BLaER1 (cell line): ENCODE data around the gene NUP210L.

Experiments
- H3K27ac ChIP-seq: shearing (Covaris generic); formaldehyde crosslinking; 2 replicates; pipeline ENCODE4 v1.8.1; 2022
- H3K27me3 ChIP-seq: shearing (Covaris generic); formaldehyde crosslinking; 2 replicates; pipeline ENCODE4 v1.8.1; 2022
- H3K36me3 ChIP-seq: shearing (Covaris generic); formaldehyde crosslinking; 2 replicates; pipeline ENCODE4 v1.8.1; 2022
- H3K4me1 ChIP-seq: shearing (Covaris generic); formaldehyde crosslinking; 2 replicates; pipeline ENCODE4 v1.8.1; 2022
- H3K4me2 ChIP-seq: shearing (Covaris generic); formaldehyde crosslinking; 2 replicates; pipeline ENCODE4 v1.8.1; 2022
- H3K4me3 ChIP-seq: shearing (Covaris generic); formaldehyde crosslinking; 2 replicates; pipeline ENCODE4 v1.8.1; 2022
- H3K9ac ChIP-seq: shearing (Covaris generic); formaldehyde crosslinking; 2 replicates; pipeline ENCODE4 v1.8.1; 2022
- H3K9me3 ChIP-seq: shearing (Covaris generic); formaldehyde crosslinking; 2 replicates; pipeline ENCODE4 v1.8.1; 2022
- H4K20me1 ChIP-seq: shearing (Covaris generic); formaldehyde crosslinking; 2 replicates; pipeline ENCODE4 v1.8.1; 2022
- Cebpa-rat ChIP-seq: shearing (Covaris generic); IDR thresholded peaks from 2 replicates; pipeline ENCODE4 v1.8.1; 2022

NUP210L gene

GRCh38 chr1:153962088-153963029 lies 192.5 kb downstream of the NUP210L start:
- Histone ChIP-seq H4K20me1 (peaks cover 8% of the 10 kb centered on the region), H3K4me2 (peak overlapping the region; percentile 100), H3K27ac (peak overlapping the region; percentile 78), H3K4me3 (peak overlapping the region; percentile 80), H3K9ac (peak overlapping the region; percentile 89), H3K4me1 (peaks cover 72% of the 10 kb centered on the region), H3K27me3 (no peaks in the 10 kb centered on the region), H3K9me3 (no peaks in the 10 kb centered on the region), H3K36me3 (peaks cover 19% of the 10 kb centered on the region)
- no peak for TF ChIP-seq Cebpa-rat

- Histone ChIP-seq H3K4me2 (peak overlapping the region; percentile 100), H3K36me3 (peaks cover 19% of the 10 kb centered on the region), H4K20me1 (peaks cover 17% of the 10 kb centered on the region), H3K4me3 (peak overlapping the region; percentile 80), H3K4me1 (peaks cover 80% of the 10 kb centered on the region), H3K27me3 (no peaks in the 10 kb centered on the region), H3K27ac (peak overlapping the region; percentile 78), H3K9ac (peak overlapping the region; percentile 89), H3K9me3 (no peaks in the 10 kb centered on the region)
- no peak for TF ChIP-seq Cebpa-rat
These were observed 193.5 kb downstream of the NUP210L start for GRCh38 chr1:153961421-153961820.

- no peak overlapping the region for H3K4me3 ChIP-seq
- H3K9me3 ChIP-seq, result no peaks in the 10 kb centered on the region
- peaks cover 30% of the 10 kb centered on the region for H4K20me1 ChIP-seq
- H3K36me3 ChIP-seq, result peaks cover 21% of the 10 kb centered on the region
- peaks cover 80% of the 10 kb centered on the region for H3K4me1 ChIP-seq
- no peak for TF ChIP-seq Cebpa-rat
- H3K4me2 ChIP-seq, result 0 out of 2 replicates have a peak overlapping the region, but pooled peaks have one; percentile 74
- H3K27ac ChIP-seq, result peak overlapping the region; percentile 78; the same call in 1 of the 2 replicates
- H3K27me3 ChIP-seq, result no peaks in the 10 kb centered on the region
- peak overlapping the region; percentile 45 for H3K9ac ChIP-seq
These were observed 194.7 kb downstream of the NUP210L start for GRCh38 chr1:153960206-153960605.

- Histone ChIP-seq H3K4me3 (no peak overlapping the region), H3K4me1 (peaks cover 79% of the 10 kb centered on the region), H3K36me3 (peaks cover 29% of the 10 kb centered on the region), H3K4me2 (peak overlapping the region; percentile 74), H3K9me3 (no peaks in the 10 kb centered on the region), H3K27ac (peak overlapping the region; percentile 83; the same call in 1 of the 2 replicates), H4K20me1 (peaks cover 37% of the 10 kb centered on the region), H3K27me3 (no peaks in the 10 kb centered on the region), H3K9ac (peak overlapping the region; percentile 45)
- no peak for TF ChIP-seq Cebpa-rat
These were observed 195.4 kb downstream of the NUP210L start for GRCh38 chr1:153959454-153959853.

GRCh38 chr1:153958961-153959260 lies 196.0 kb downstream of the NUP210L start:
- peaks cover 74% of the 10 kb centered on the region for H3K4me1 ChIP-seq
- H3K9me3 ChIP-seq, result no peaks in the 10 kb centered on the region
- peak overlapping the region; percentile 79 for H3K4me3 ChIP-seq
- H3K4me2 ChIP-seq, result peak overlapping the region; percentile 74
- H3K27me3 ChIP-seq, result no peaks in the 10 kb centered on the region
- TF ChIP-seq Cebpa-rat, result no peak
- H3K9ac ChIP-seq, result peak overlapping the region; percentile 86; the same call in 1 of the 2 replicates
- H3K27ac ChIP-seq, result peak overlapping the region; percentile 83; the same call in 1 of the 2 replicates
- H3K36me3 ChIP-seq, result peaks cover 34% of the 10 kb centered on the region
- H4K20me1 ChIP-seq, result peaks cover 43% of the 10 kb centered on the region

GRCh38 chr1:153958111-153958960 lies 196.5 kb downstream of the NUP210L start, which contains the start of gene CRTC2:
TSS of gene CRTC2 (minus strand) at chr1:153958612. CDS start at chr1:153958497, 115 bp downstream.
- Histone ChIP-seq H3K27me3 (no peaks in the 10 kb centered on the region), H3K27ac (peak within 1 kb of the TSS; percentile 83), H3K4me3 (peak within 1 kb of the TSS; percentile 79), H3K4me2 (peak within 1 kb of the TSS; percentile 84), H3K36me3 (peaks cover 40% of the 10 kb centered on the region), H3K9me3 (no peaks in the 10 kb centered on the region), H3K9ac (peak within 1 kb of the TSS; percentile 86), H3K4me1 (peaks cover 72% of the 10 kb centered on the region), H4K20me1 (peaks cover 48% of the 10 kb centered on the region)
- no peak for TF ChIP-seq Cebpa-rat

GRCh38 chr1:153957744-153958110 lies 197.1 kb downstream of the NUP210L start:
- Histone ChIP-seq H3K4me2 (peak overlapping the region; percentile 84), H3K4me3 (peak overlapping the region; percentile 79), H3K4me1 (peaks cover 70% of the 10 kb centered on the region), H3K27ac (peak overlapping the region; percentile 83), H3K36me3 (peaks cover 46% of the 10 kb centered on the region), H3K9me3 (no peaks in the 10 kb centered on the region), H4K20me1 (peaks cover 52% of the 10 kb centered on the region), H3K9ac (peak overlapping the region; percentile 86), H3K27me3 (no peaks in the 10 kb centered on the region)
- no peak for TF ChIP-seq Cebpa-rat

- H4K20me1 ChIP-seq, result peaks cover 57% of the 10 kb centered on the region
These were observed 197.7 kb downstream of the NUP210L start for GRCh38 chr1:153956997-153957715.

GRCh38 chr1:153954826-153955225 lies 200.0 kb downstream of the NUP210L start:
- peaks cover 64% of the 10 kb centered on the region for H3K36me3 ChIP-seq
- H3K9me3 ChIP-seq, result no peaks in the 10 kb centered on the region
- H3K27ac ChIP-seq, result no peak overlapping the region
- H3K9ac ChIP-seq, result peak overlapping the region; percentile 86; the same call in 1 of the 2 replicates
- peaks cover 50% of the 10 kb centered on the region for H3K4me1 ChIP-seq
- peaks cover 67% of the 10 kb centered on the region for H4K20me1 ChIP-seq
- H3K4me2 ChIP-seq, result no peak overlapping the region
- no peak overlapping the region for H3K4me3 ChIP-seq
- H3K27me3 ChIP-seq, result no peaks in the 10 kb centered on the region
- no peak for TF ChIP-seq Cebpa-rat

More at GRCh38 chr1:153956997-153957715, 197.7 kb downstream of the NUP210L start:
- Histone ChIP-seq H3K27me3 (no peaks in the 10 kb centered on the region), H3K9me3 (no peaks in the 10 kb centered on the region), H3K4me1 (peaks cover 64% of the 10 kb centered on the region), H3K4me2 (peak overlapping the region; percentile 84), H3K27ac (peak overlapping the region; percentile 83), H3K9ac (peak overlapping the region; percentile 86), H3K36me3 (peaks cover 52% of the 10 kb centered on the region), H3K4me3 (peak overlapping the region; percentile 79)
- TF ChIP-seq Cebpa-rat, result no peak
